Epithelial cell of proximal tubule (primary cell): ENCODE data around the gene STX5. TPM values are rescaled to one million over a fixed set of nuclear protein-coding genes. Genes with fewer than 3 reads are reported as not detected.
"Not testable (repeated sequence)": the region's sequence is repeated elsewhere in the genome, so short reads cannot be mapped to it uniquely, and the experiment has no call there.

ENCODE experiments used
- DNase-seq: peaks from one replicate; pipeline ENCODE4 v3.0.0-alpha.2; 2011; ENCODE audit warnings: low read depth
- H3K4me3 ChIP-seq: 2 replicates; pipeline ENCODE4 v1.5.1; 2011; ENCODE audit warnings: low read depth, mild to moderate bottlenecking, low read length
- CTCF ChIP-seq: conservative IDR thresholded peaks from 2 replicates; pipeline ENCODE4 v1.5.1; 2012; ENCODE audit warnings: low read depth, mild to moderate bottlenecking, low read length
- total RNA-seq: library from RNA; depleted of rRNA; stranded (reverse); fragments of >200 nt; gene quantifications from 2 replicates; pipeline ENCODE4 v1.2.3, GENCODE V29; 2015

The STX5 gene
- total RNA-seq, 1 donor from 2014 or later: 21.2 TPM

GRCh38 chr11:62844154-62844553 lies 12.3 kb upstream of the STX5 start:
- no peak for TF ChIP-seq CTCF
- H3K4me3 ChIP-seq: no peak overlapping the region
- DNase-seq: no peak

- TF ChIP-seq CTCF: no peak
- H3K4me3 ChIP-seq: no peak overlapping the region
- no peak for DNase-seq
Observed at GRCh38 chr11:62843466-62843865, 11.6 kb upstream of the STX5 start.

GRCh38 chr11:62842891-62843290 lies 11.0 kb upstream of the STX5 start:
- H3K4me3 ChIP-seq, DNase-seq: not testable (repeated sequence)

- no peak for DNase-seq
- no peak for TF ChIP-seq CTCF
- H3K4me3 ChIP-seq: peak overlapping the region; percentile 60
Observed at GRCh38 chr11:62842171-62842741, 10.4 kb upstream of the STX5 start.

GRCh38 chr11:62841361-62842170 lies 9.7 kb upstream of the STX5 start:
- no peak for TF ChIP-seq CTCF
- H3K4me3 ChIP-seq: peak overlapping the region; percentile 97
- DNase-seq: peak; percentile 100

GRCh38 chr11:62840721-62841360 lies 9.0 kb upstream of the STX5 start:
- peak; percentile 66 for DNase-seq

GRCh38 chr11:62839050-62839945 lies 7.4 kb upstream of the STX5 start, which contains the start of gene WDR74:
WDR74 (minus strand) TSS chr11:62839590; CDS start chr11:62839570, 20 bp downstream.
- no peak for TF ChIP-seq CTCF
- DNase-seq: peak; percentile 56
- peak within 1 kb of the TSS; percentile 97 for H3K4me3 ChIP-seq

More at GRCh38 chr11:62840721-62841360, 9.0 kb upstream of the STX5 start:
- peak overlapping the region; percentile 97 for H3K4me3 ChIP-seq
